BJ (cell line): ENCODE measurements around the gene DTX2. TPM values are rescaled to one million over a fixed set of nuclear protein-coding genes. Genes with fewer than 3 reads are reported as not detected.
"Not testable (repeated sequence)": the region's sequence is repeated elsewhere in the genome, so short reads cannot be mapped to it uniquely, and the experiment has no call there.

ENCODE experiments used
- CTCF ChIA-PET: fragments of 350-600 bp; formaldehyde crosslinking; extraction: SDS; loops from one replicate; lab custom pipeline; 2021; ENCODE audit warnings: antibody characterized with exemption, inconsistent platforms; lab: Yijun Ruan, JAX
- POLR2A ChIA-PET: fragments of 300-600 bp; sonication (Branson Sonifier 250); formaldehyde crosslinking; extraction: SDS; loops from one replicate; lab custom pipeline; 2021; ENCODE audit warnings: antibody characterized with exemption; lab: Charles Lee
- DNase-seq: peaks from one replicate; pipeline ENCODE4 v3.0.0-alpha.2; 2011; ENCODE audit warnings: low read depth
- H3K27me3 ChIP-seq: 2 replicates; pipeline ENCODE4 v1.6.0; 2011; ENCODE audit warnings: low read length; ENCODE audit not compliant: control insufficient read depth, insufficient read depth
- H3K36me3 ChIP-seq: 2 replicates; pipeline ENCODE4 v1.5.1; 2011; ENCODE audit warnings: low read length; ENCODE audit not compliant: control insufficient read depth, insufficient read depth
- H3K4me3 ChIP-seq: 2 replicates; pipeline ENCODE4 v1.5.1; 2011; ENCODE audit warnings: low read depth, mild to moderate bottlenecking, control low read depth, low read length
- polyA plus RNA-seq: library from polyadenylated mRNA; depleted of rRNA; stranded (reverse); fragments of >200 nt; gene quantifications from 2 replicates; pipeline ENCODE4 v1.2.3, GENCODE V29; 2011

The DTX2 gene
- polyA plus RNA-seq, 1 experiment = 3.3 TPM

DNA sequence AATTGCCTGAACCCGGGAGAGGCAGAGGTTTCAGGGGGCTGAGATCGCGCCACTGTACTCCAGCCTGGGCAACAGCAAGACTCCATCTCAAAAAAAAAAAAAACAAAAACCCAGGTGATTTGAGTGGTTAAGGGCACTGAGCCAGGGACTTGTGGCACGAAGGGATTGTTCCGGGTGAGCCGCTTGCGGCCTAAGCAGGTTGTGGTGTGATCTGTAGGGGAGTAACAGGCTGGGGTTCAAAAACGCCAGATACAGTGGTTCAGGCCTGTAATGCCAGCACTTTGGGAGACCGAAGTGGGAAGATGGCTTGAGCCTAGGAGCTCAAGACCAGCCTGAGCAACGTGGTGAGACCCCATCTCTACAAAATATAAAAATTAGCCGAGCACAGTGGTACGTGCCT, 17.7 kb upstream of the DTX2 start:
- H3K4me3 ChIP-seq, CTCF ChIA-PET, DNase-seq, POLR2A ChIA-PET, H3K36me3 ChIP-seq, H3K27me3 ChIP-seq: not testable (repeated sequence)

DNA sequence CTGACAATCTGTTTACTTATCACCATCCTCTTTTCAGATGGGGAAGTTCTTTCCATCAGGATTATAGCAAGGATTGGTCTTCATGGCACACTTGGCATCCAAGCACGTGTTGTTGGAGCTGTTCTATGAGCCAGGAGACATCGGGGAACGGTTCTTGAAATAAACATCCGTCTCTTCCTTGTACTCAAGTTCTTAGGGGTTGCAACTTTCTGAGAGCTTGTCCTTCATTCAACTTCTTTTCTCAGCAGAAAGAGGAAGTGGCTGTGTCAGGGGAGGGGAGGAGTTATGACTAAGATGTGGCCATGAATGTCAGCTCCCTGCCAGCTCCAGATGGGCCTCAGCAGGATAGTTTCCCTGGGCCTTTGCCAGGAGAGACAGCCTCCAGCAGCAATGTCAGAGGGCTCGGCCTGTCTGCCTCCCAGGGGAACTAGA, 15.9 kb upstream of the DTX2 start:
- DNase-seq = peak; percentile 30
- POLR2A ChIA-PET, H3K27me3 ChIP-seq, H3K36me3 ChIP-seq, H3K4me3 ChIP-seq, CTCF ChIA-PET: not testable (repeated sequence)

DNA sequence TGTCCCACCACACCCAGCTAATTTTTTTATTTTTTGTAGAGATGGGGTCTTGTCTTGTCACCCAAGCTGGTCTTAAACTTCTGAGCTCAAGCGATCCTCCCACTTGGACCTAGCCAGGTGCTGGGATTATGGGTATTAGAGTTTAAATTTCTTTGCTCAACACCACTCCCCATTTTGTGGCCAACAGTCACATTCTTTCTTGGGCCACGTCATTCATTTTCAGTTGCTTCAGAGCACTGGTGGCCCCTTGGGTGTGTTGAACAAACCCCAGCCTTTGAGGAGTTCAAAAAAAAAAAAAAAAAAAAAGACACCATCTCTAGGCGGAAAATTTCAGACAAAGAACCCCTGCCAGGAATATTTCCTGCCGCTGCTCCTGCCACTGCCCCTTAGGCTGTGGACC, 4.5 kb upstream of the DTX2 start:
- H3K36me3 ChIP-seq, DNase-seq, H3K4me3 ChIP-seq, CTCF ChIA-PET, H3K27me3 ChIP-seq, POLR2A ChIA-PET: not testable (repeated sequence)

DNA sequence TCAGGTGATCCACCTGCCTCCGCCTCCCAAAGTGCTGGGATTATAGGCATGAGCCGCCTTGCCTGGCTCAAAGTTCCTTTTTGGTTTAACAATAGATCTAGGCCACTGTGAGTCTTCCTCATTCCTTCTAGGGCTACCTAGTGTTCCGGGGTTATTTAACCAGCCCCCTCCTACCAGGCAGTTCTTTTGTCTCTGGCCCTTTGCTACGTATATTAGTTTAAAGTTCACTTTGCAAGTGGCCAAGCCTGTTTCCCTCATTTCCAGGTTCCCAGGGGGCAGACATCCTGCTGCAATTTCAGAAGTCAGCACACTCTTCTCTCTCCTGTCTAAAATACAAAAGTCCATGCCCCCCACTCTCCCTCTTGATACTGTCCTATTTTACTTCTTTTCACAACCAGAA, 3.0 kb upstream of the DTX2 start:
- POLR2A ChIA-PET, CTCF ChIA-PET, H3K27me3 ChIP-seq, H3K4me3 ChIP-seq, DNase-seq, H3K36me3 ChIP-seq: not testable (repeated sequence)

DNA sequence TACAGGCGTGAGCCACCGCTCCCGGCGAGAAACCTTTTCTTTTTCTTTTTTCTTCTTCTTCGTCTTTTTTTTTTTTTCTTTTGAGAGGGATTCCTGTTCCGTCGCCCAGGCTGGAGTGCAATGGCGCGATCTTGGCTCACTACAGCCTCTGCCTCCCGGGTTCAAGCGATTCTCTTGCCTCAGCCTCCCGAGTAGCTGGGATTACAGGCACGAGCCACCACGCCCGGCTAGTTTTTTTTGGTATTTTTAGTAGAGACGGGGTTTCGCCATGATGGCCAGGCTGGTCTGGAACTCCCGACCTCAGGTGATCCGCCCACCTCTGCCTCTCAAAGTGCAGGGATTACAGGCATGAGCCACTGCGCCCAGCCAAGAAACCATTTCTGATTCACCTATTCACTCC, 742 bp upstream of the DTX2 start:
- H3K27me3 ChIP-seq, H3K36me3 ChIP-seq, DNase-seq, CTCF ChIA-PET, H3K4me3 ChIP-seq, POLR2A ChIA-PET: not testable (repeated sequence)

DNA sequence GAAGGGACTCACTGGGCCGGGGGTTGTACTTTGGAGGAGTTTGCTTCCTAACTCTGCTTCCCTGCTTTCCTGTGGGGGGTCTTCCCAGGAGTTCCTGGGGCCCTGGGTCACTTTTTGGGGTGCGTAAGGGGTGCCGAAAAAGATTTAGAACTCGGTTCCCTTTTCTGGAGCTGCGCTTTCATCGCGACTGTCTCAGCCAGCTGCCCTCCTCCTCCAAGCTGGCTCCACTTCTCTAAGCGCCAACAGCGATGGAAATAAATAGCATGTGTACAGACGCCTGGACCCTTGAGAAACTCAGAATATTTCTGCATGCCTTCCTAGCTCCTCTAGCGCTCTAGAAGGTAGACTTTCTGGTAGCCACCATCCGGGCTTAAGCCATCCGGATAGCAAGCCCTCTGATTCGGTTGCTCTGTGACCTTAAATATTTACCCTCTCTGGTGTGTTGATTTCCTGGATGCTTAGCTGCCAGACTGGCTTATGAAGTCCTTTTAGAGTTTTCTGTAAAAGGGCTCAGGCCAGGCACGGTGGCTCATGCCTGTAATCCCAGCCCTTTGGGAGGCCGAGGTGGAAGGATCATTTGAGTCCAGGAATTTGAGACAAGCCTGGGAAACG, 868 bp downstream of the DTX2 start:
- POLR2A ChIA-PET, DNase-seq, H3K36me3 ChIP-seq, CTCF ChIA-PET, H3K4me3 ChIP-seq, H3K27me3 ChIP-seq: not testable (repeated sequence)

DNA sequence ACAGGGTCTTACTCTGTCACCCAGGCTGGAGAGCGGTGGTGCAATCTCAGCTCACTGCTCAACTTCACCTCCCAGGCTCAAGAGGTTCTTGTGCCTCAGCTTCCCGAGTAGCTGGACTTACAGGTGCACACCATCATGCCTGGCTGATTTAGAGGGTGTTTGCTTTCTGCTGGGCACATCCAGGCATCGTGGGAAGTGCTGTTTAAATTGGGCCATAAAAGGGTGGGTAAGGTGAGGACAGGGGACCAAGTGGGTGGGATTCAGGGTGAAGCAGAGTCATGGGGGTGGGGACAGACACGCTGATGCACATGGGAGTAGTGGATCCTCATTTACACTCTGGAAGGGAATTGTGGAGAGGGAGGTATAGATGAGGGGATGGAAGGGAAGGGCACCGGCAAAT, 3.5 kb downstream of the DTX2 start:
- H3K36me3 ChIP-seq, POLR2A ChIA-PET, DNase-seq, H3K27me3 ChIP-seq, H3K4me3 ChIP-seq, CTCF ChIA-PET: not testable (repeated sequence)

DNA sequence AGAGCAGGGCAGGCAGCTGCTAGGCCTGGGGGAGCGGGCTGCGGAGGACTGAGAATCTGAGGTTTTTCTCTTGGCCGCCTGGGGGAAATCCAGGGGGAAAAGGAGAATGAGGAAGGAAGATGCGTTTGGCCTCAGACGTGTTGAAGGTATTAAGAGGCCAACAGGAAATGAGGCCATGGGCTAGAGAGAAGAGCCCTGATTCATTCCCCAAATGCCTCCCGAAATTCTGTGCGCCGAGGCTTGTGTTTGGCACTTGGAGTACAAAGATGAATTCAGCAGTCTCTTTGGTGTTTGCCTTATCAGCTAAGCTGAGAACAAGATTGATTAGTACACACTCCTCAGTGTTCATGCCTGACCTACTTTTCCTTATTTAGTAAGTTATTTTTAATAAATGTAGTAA, 4.4 kb downstream of the DTX2 start:
- DNase-seq, H3K27me3 ChIP-seq, CTCF ChIA-PET: not testable (repeated sequence)

DNA sequence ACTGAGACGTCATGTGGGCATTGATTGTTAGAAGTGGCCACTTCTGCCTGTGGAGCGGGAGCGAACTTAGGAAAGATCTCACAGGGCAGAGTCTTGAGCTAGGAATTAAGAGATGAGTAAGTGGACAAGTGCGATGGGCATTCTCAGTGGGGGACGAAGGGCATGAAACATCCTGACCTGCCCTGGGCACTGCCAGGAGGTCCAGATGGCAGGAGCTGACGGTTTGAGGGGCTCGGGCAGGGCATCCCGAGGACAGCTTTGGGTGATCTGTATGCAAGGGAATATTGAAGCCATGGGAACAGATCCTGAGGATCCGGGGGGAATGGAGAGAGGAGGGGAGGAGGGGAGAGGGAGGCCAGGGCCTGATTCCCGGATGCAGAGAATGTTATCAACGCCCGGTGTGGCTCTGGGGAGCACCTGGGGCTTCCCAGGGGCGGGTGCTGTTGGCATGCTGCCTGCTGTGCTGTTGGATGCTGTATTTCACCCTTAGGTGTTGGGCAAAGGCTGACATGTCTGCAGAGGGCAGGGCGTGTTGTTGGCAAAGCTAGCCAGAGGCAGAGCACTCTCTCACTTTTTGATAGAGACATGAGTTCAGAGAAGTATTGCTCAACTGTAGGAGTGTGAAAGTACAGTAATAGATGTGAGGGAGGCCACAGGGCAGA, 6.4 kb downstream of the DTX2 start:
- H3K36me3 ChIP-seq, H3K27me3 ChIP-seq, DNase-seq, H3K4me3 ChIP-seq, POLR2A ChIA-PET, CTCF ChIA-PET: not testable (repeated sequence)

More for the DNA sequence above, 4.4 kb downstream of the DTX2 start:
- H3K36me3 ChIP-seq, H3K4me3 ChIP-seq, POLR2A ChIA-PET: not testable (repeated sequence)

DNA sequence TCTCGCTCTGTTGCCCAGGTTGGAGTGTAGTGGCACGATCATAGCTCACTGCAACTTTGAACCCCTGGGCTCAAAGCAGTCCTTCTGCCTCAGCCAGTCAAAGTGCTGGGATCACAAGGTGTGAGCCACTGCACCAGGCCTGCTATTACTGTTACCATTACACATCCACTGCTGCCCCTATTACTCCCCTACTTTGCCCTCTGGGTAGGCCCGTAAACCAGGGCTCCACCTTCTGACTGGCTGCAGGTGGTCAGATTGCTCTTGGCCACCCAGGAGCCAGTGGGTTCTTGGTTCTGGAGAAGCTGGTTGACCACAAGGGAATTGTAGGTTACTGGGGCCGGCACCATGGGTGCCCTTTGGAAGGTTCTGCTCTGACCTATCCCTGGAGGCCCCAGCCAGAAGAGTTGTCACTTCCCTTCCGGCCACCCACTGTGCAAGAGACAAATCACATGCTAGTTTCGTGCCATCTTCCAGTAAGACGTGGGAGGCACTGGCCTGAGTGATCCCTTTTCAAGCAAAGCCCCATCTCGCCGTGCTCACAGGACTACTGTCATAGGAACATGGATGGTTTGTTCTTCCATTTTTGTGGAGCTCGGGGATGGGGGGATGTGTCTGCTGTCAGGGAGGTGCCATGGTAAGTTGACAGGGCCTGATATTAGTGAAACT, 10.2 kb downstream of the DTX2 start:
- H3K27me3 ChIP-seq, CTCF ChIA-PET, DNase-seq, H3K4me3 ChIP-seq, POLR2A ChIA-PET, H3K36me3 ChIP-seq: not testable (repeated sequence)

DNA sequence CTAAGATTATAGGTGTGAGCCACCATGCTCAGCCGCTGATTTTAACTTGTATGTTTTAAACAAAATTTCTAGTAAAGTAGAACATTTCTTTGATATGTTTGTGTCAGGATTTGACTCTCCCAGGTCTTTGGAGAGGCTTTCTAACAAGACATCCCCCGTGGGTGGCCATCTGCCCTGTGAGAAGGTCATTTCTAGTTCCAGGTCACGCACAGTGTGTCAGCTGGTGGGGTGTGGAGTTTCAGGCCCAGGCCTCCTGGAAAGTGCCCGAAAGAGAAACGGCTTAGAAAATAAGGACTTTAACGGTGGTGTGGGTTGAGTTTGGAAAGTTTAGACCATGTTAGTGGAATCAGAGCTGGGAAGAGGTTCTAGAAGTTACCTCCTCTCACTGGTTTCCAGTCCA, 11.6 kb downstream of the DTX2 start:
- CTCF ChIA-PET, H3K27me3 ChIP-seq, POLR2A ChIA-PET, DNase-seq, H3K4me3 ChIP-seq, H3K36me3 ChIP-seq: not testable (repeated sequence)

DNA sequence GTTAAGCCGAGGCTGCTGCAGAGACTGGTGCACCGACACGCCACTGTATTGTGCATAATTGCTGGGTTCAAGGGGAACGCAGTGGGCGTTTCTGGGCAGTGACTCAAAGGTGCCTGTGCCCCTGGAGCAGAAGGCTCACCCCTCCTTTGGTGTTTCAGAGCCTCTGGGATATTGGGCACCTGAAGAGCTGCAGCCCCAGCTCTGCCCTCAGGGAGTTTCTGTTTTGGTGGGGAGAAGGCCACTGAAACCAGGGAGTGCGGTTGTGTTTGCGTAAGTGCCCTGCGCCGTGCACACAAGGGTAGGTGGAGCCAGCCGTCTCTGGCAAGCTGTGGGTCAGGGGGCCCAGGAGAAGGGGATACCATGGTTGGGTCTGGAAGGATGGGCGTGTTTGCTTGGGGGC, 14.8 kb downstream of the DTX2 start:
- H3K4me3 ChIP-seq, H3K27me3 ChIP-seq, H3K36me3 ChIP-seq, CTCF ChIA-PET, POLR2A ChIA-PET, DNase-seq: not testable (repeated sequence)
